Tibial nerve (tissue), 4 donors: ENCODE results near the gene PEX19.

ENCODE experiments used
- EP300 ChIP-seq, 2 donors: sonication (generic); formaldehyde crosslinking; IDR thresholded peaks; one replicate each; pipeline ENCODE4 v1.6.1; 2017; ENCODE audit warnings: antibody characterized with exemption in 2 of 2, mild to moderate bottlenecking in 1 of 2
- POLR2A ChIP-seq, 2 donors: fragments of 450-650 bp; IDR thresholded peaks; one replicate each; pipeline ENCODE4 v1.6.1; 2017; ENCODE audit warnings: antibody characterized with exemption in 2 of 2, mild to moderate bottlenecking in 2 of 2, moderate library complexity in 2 of 2
- TF ChIP-seq, protein P1 (sequence below), 5 experiments: fragments of 200-600 bp in 3 of 5; fragments of 450-650 bp in 2 of 5; sonication (generic) in 3 of 5; IDR thresholded peaks; one replicate each; pipeline ENCODE4 v1.5.1; 2016 to 2019; ENCODE audit warnings: antibody characterized with exemption in 5 of 5, mild to moderate bottlenecking in 3 of 5, moderate library complexity in 2 of 5

DNA sequence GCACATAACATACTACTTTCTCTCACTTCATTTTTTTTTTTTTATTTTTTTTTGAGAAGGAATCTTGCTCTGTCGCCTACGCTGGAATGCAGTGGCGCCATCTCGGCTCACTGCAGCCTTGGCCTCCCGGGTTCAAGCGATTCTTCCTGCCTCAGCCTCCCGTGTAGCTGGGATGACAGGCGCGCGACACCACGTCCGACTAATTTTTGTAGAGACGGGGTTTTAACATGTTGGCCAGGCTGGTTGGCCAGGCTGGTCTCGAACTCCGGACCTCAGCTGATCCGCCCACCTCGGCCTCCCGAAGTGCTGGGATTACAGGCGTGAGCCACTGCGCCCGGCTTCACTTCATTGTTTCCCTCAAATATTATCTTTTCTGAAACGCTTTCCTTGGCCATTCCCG is 573 bp upstream of the PEX19 start:
- TF ChIP-seq, protein P1, sequence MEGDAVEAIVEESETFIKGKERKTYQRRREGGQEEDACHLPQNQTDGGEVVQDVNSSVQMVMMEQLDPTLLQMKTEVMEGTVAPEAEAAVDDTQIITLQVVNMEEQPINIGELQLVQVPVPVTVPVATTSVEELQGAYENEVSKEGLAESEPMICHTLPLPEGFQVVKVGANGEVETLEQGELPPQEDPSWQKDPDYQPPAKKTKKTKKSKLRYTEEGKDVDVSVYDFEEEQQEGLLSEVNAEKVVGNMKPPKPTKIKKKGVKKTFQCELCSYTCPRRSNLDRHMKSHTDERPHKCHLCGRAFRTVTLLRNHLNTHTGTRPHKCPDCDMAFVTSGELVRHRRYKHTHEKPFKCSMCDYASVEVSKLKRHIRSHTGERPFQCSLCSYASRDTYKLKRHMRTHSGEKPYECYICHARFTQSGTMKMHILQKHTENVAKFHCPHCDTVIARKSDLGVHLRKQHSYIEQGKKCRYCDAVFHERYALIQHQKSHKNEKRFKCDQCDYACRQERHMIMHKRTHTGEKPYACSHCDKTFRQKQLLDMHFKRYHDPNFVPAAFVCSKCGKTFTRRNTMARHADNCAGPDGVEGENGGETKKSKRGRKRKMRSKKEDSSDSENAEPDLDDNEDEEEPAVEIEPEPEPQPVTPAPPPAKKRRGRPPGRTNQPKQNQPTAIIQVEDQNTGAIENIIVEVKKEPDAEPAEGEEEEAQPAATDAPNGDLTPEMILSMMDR (IDR thresholded peaks at IDR 0.05), result no peak
- no peak for TF ChIP-seq POLR2A (IDR thresholded peaks at IDR 0.05)
- TF ChIP-seq EP300 (IDR thresholded peaks at IDR 0.05), result no peak
